H9 (cell line): Measurements from ENCODE around the gene STK31. TPM values are rescaled to one million over a fixed set of nuclear protein-coding genes. Genes with fewer than 3 reads are reported as not detected.

Experiments used
- total RNA-seq: library from RNA; stranded (reverse); gene quantifications from 2 replicates; pipeline ENCODE4 v1.2.1, GENCODE V29; 2021

Gene STK31
- total RNA-seq, 1 experiment from 2014 or later, result 0.24 TPM

Other genes with a start within 250 kb of the STK31 start
- 180 and 197 TPM in 2 replicates for gene IGF2BP3, start 239.7 kb upstream of the STK31 start, total RNA-seq
- gene TRA2A, start 178.2 kb upstream of the STK31 start, total RNA-seq, result 164 and 169 TPM in 2 replicates
- 2.1 and 4.0 TPM in 2 replicates for gene CCDC126, start 112.8 kb upstream of the STK31 start, total RNA-seq
- gene FAM221A, start 30.0 kb upstream of the STK31 start, total RNA-seq, result 13.4 and 15.0 TPM in 2 replicates